ENCODE data around the gene PKP4. TPM values are rescaled to one million over a fixed set of nuclear protein-coding genes. Genes with fewer than 3 reads are reported as not detected.

Gene PKP4
- total and polyA plus RNA-seq, 2 of the 8 experiments (the other 6 are each of a cell fraction or from before 2014, with no cell fraction given) = 48.2 to 88.0 TPM

DNA sequence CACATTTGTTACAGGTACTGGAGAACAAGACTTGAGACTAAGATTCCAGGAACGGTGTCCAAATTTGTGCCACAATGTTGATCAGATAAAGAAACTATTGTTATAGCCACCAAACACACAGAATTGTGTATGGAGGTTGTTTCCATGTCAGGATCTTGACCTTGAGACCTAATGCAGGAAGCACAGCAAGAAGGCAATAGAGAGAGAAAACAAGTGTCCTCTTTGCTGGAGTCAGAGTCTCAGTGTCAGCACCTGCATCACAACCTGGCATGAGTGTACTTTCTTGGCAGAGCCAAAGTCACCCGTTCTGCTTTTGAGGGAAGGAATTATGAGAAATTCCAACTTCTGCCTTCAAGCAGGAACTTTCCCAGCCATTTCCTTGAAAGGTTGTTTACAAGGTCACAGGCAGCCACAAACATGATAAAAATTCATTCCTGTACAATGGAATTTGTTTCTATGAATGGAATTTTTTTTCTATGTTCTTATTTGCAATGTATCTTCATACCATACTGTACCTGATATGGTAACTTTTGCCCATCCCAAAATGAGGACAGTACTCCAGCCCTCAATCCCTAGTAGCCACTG, 118.4 kb downstream of the PKP4 start (continued):
- TF ChIP-seq, protein P1, sequence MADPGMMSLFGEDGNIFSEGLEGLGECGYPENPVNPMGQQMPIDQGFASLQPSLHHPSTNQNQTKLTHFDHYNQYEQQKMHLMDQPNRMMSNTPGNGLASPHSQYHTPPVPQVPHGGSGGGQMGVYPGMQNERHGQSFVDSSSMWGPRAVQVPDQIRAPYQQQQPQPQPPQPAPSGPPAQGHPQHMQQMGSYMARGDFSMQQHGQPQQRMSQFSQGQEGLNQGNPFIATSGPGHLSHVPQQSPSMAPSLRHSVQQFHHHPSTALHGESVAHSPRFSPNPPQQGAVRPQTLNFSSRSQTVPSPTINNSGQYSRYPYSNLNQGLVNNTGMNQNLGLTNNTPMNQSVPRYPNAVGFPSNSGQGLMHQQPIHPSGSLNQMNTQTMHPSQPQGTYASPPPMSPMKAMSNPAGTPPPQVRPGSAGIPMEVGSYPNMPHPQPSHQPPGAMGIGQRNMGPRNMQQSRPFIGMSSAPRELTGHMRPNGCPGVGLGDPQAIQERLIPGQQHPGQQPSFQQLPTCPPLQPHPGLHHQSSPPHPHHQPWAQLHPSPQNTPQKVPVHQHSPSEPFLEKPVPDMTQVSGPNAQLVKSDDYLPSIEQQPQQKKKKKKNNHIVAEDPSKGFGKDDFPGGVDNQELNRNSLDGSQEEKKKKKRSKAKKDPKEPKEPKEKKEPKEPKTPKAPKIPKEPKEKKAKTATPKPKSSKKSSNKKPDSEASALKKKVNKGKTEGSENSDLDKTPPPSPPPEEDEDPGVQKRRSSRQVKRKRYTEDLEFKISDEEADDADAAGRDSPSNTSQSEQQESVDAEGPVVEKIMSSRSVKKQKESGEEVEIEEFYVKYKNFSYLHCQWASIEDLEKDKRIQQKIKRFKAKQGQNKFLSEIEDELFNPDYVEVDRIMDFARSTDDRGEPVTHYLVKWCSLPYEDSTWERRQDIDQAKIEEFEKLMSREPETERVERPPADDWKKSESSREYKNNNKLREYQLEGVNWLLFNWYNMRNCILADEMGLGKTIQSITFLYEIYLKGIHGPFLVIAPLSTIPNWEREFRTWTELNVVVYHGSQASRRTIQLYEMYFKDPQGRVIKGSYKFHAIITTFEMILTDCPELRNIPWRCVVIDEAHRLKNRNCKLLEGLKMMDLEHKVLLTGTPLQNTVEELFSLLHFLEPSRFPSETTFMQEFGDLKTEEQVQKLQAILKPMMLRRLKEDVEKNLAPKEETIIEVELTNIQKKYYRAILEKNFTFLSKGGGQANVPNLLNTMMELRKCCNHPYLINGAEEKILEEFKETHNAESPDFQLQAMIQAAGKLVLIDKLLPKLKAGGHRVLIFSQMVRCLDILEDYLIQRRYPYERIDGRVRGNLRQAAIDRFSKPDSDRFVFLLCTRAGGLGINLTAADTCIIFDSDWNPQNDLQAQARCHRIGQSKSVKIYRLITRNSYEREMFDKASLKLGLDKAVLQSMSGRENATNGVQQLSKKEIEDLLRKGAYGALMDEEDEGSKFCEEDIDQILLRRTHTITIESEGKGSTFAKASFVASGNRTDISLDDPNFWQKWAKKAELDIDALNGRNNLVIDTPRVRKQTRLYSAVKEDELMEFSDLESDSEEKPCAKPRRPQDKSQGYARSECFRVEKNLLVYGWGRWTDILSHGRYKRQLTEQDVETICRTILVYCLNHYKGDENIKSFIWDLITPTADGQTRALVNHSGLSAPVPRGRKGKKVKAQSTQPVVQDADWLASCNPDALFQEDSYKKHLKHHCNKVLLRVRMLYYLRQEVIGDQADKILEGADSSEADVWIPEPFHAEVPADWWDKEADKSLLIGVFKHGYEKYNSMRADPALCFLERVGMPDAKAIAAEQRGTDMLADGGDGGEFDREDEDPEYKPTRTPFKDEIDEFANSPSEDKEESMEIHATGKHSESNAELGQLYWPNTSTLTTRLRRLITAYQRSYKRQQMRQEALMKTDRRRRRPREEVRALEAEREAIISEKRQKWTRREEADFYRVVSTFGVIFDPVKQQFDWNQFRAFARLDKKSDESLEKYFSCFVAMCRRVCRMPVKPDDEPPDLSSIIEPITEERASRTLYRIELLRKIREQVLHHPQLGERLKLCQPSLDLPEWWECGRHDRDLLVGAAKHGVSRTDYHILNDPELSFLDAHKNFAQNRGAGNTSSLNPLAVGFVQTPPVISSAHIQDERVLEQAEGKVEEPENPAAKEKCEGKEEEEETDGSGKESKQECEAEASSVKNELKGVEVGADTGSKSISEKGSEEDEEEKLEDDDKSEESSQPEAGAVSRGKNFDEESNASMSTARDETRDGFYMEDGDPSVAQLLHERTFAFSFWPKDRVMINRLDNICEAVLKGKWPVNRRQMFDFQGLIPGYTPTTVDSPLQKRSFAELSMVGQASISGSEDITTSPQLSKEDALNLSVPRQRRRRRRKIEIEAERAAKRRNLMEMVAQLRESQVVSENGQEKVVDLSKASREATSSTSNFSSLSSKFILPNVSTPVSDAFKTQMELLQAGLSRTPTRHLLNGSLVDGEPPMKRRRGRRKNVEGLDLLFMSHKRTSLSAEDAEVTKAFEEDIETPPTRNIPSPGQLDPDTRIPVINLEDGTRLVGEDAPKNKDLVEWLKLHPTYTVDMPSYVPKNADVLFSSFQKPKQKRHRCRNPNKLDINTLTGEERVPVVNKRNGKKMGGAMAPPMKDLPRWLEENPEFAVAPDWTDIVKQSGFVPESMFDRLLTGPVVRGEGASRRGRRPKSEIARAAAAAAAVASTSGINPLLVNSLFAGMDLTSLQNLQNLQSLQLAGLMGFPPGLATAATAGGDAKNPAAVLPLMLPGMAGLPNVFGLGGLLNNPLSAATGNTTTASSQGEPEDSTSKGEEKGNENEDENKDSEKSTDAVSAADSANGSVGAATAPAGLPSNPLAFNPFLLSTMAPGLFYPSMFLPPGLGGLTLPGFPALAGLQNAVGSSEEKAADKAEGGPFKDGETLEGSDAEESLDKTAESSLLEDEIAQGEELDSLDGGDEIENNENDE (IDR thresholded peaks at IDR 0.05; ENCODE audit: insufficient replicate concordance, low read length) = no peak
- TF ChIP-seq CREB1 (IDR thresholded peaks at IDR 0.05) (no peak), SRF (IDR thresholded peaks at IDR 0.05; ENCODE audit: low read depth, low read length) (no peak), SIRT6 (IDR thresholded peaks at IDR 0.05; ENCODE audit: low read length) (no peak)
